HepG2 (cell line): ENCODE results near the gene INO80B. TPM values are rescaled to one million over a fixed set of nuclear protein-coding genes. Genes with fewer than 3 reads are reported as not detected.

Experiments used
- ADNP ChIP-seq: sonication (generic); formaldehyde crosslinking; IDR thresholded peaks from 2 replicates; pipeline ENCODE4 v1.4.0; 2020; ENCODE audit warnings: missing genetic modification reagents
- ARNT2 ChIP-seq: sonication (generic); formaldehyde crosslinking; IDR thresholded peaks from 2 replicates; pipeline ENCODE4 v1.8.0; 2022; ENCODE audit warnings: mild to moderate bottlenecking, low read depth, missing genetic modification reagents, moderate library complexity
- ATF7-NPFF ChIP-seq: sonication (generic); formaldehyde crosslinking; IDR thresholded peaks from 2 replicates; pipeline ENCODE4 v1.8.1; 2023; ENCODE audit warnings: mild to moderate bottlenecking, low read depth, missing genetic modification reagents, moderate library complexity
- CERS6 ChIP-seq: sonication (generic); formaldehyde crosslinking; IDR thresholded peaks from 2 replicates; pipeline ENCODE4 v1.5.0; 2020; ENCODE audit warnings: missing genetic modification reagents
- CREBL2 ChIP-seq: sonication (generic); formaldehyde crosslinking; IDR thresholded peaks from 2 replicates; pipeline ENCODE4 v1.8.1; 2023; ENCODE audit warnings: missing genetic modification reagents, mild to moderate bottlenecking, borderline replicate concordance
- DNMT3B ChIP-seq: conservative IDR thresholded peaks from 2 replicates; pipeline ENCODE4 v1.6.1; 2016; ENCODE audit warnings: missing biosample characterization, control low read depth
- EP300 ChIP-seq, 3 experiments: sonication (generic) in 1 of 3; formaldehyde crosslinking in 1 of 3; IDR thresholded peaks; 2 replicates each; pipeline versions ENCODE4 v1.5.1 to v1.6.1; 2011 to 2020; ENCODE audit warnings: low read depth in 2 of 3, low read length in 2 of 3, borderline replicate concordance in 1 of 3, improper control_type of control experiment in 1 of 3, mild to moderate bottlenecking in 1 of 3, missing genetic modification reagents in 1 of 3, moderate library complexity in 1 of 3
- FOSL1 ChIP-seq: sonication (generic); formaldehyde crosslinking; IDR thresholded peaks from 2 replicates; pipeline ENCODE4 v1.9.0; 2021; ENCODE audit warnings: missing genetic modification reagents, borderline replicate concordance
- FOXP1 ChIP-seq, 2 experiments: fragments of 450-650 bp in 1 of 2; IDR thresholded peaks; 2 replicates each; pipeline ENCODE4 v1.6.1; 2017 to 2018; ENCODE audit warnings: antibody characterized with exemption in 1 of 2
- HES4 ChIP-seq: sonication (generic); formaldehyde crosslinking; IDR thresholded peaks from 2 replicates; pipeline ENCODE4 v1.9.0; 2021; ENCODE audit warnings: mild to moderate bottlenecking, missing genetic modification reagents, borderline replicate concordance
- MIXL1 ChIP-seq: IDR thresholded peaks from 2 replicates; pipeline ENCODE4 v1.6.1; 2016
- MLLT10 ChIP-seq: sonication (generic); formaldehyde crosslinking; IDR thresholded peaks from 2 replicates; pipeline ENCODE4 v1.4.0; 2020; ENCODE audit warnings: missing genetic modification reagents
- NFATC3 ChIP-seq: sonication (generic); formaldehyde crosslinking; IDR thresholded peaks from 2 replicates; pipeline ENCODE4 v1.5.1; 2020; ENCODE audit warnings: mild to moderate bottlenecking, missing genetic modification reagents
- PAWR ChIP-seq: sonication (generic); formaldehyde crosslinking; IDR thresholded peaks from 2 replicates; pipeline ENCODE4 v1.4.0; 2020; ENCODE audit warnings: missing genetic modification reagents, mild to moderate bottlenecking, borderline replicate concordance
- SP1 ChIP-seq, 2 experiments: fragments of 450-650 bp in 1 of 2; sonication (generic) in 1 of 2; formaldehyde crosslinking in 1 of 2; IDR thresholded peaks; 2 replicates each; pipeline versions ENCODE4 v1.4.0 to v1.6.1; 2016 to 2020; ENCODE audit warnings: missing genetic modification reagents in 1 of 2
- TEF ChIP-seq: sonication (generic); formaldehyde crosslinking; IDR thresholded peaks from 2 replicates; pipeline ENCODE4 v1.5.0; 2020; ENCODE audit warnings: missing genetic modification reagents
- TIGD3 ChIP-seq: sonication (generic); formaldehyde crosslinking; IDR thresholded peaks from 2 replicates; pipeline ENCODE4 v1.5.1; 2020; ENCODE audit warnings: mild to moderate bottlenecking, missing genetic modification reagents, borderline replicate concordance
- ZFP37 ChIP-seq: sonication (generic); formaldehyde crosslinking; IDR thresholded peaks from 2 replicates; pipeline ENCODE4 v1.4.0; 2020; ENCODE audit warnings: missing genetic modification reagents, borderline replicate concordance
- ZKSCAN1 ChIP-seq: fragments of 150-350 bp; IDR thresholded peaks from 2 replicates; pipeline ENCODE4 v1.6.1; 2014; ENCODE audit warnings: low read length
- ZNF10 ChIP-seq: sonication (generic); formaldehyde crosslinking; IDR thresholded peaks from 2 replicates; pipeline ENCODE4 v1.4.0; 2020; ENCODE audit warnings: mild to moderate bottlenecking, low read depth, missing genetic modification reagents, borderline replicate concordance
- ZNF207 ChIP-seq: fragments of 450-650 bp; IDR thresholded peaks from 2 replicates; pipeline ENCODE4 v1.6.1; 2016; ENCODE audit warnings: antibody characterized with exemption, borderline replicate concordance
- ZNF432 ChIP-seq: sonication (generic); formaldehyde crosslinking; IDR thresholded peaks from 2 replicates; pipeline ENCODE4 v1.5.0; 2020; ENCODE audit warnings: missing genetic modification reagents, mild to moderate bottlenecking, borderline replicate concordance
- ZNF660 ChIP-seq: sonication (generic); formaldehyde crosslinking; IDR thresholded peaks from 2 replicates; pipeline ENCODE4 v1.5.1; 2020; ENCODE audit warnings: mild to moderate bottlenecking, low read depth, missing genetic modification reagents, borderline replicate concordance
- ZNF768 ChIP-seq: sonication (generic); formaldehyde crosslinking; IDR thresholded peaks from 2 replicates; pipeline ENCODE4 v1.4.0; 2020; ENCODE audit warnings: missing genetic modification reagents
- ZNF879 ChIP-seq: sonication (generic); formaldehyde crosslinking; IDR thresholded peaks from 2 replicates; pipeline ENCODE4 v1.8.1; 2023; ENCODE audit warnings: missing genetic modification reagents
- polyA plus RNA-seq, 8 experiments: library from polyadenylated mRNA; depleted of rRNA in 3 of 8; stranded (reverse) in 7 of 8; unstranded in 1 of 8; fragments of >200 nt; fragmentation: Illumina TruSeq in 4 of 8; extraction: Trizol in 4 of 8; gene quantifications; 2 replicates each; pipeline versions ENCODE4 v1.2.1 to v1.2.3, GENCODE V29; 2011 to 2016; ENCODE audit warnings: low read depth in 4 of 8, missing spikeins in 1 of 8, mixed read lengths in 1 of 8; ENCODE audit not compliant: insufficient read depth in 1 of 8
- total RNA-seq, 5 experiments: library from RNA; depleted of rRNA; stranded (reverse); fragments of >200 nt; fragmentation: Illumina TruSeq; extraction: Trizol; gene quantifications; 2 replicates each; pipeline ENCODE4 v1.2.3, GENCODE V29; 2016; ENCODE audit warnings: low read depth in 1 of 5

The INO80B gene
- total and polyA plus RNA-seq, 2 of the 13 experiments (the other 11 are each of a cell fraction or from before 2014, with no cell fraction given): 6.2 to 14.5 TPM

- peak; percentile 71; the same call in 1 of the 2 replicates for TF ChIP-seq ZFP37 (CRISPR knock-in tag)
- TF ChIP-seq ATF7-NPFF: peak; percentile 82
- no peak for TF ChIP-seq ZNF660 (CRISPR knock-in tag)
- TF ChIP-seq TIGD3 (CRISPR knock-in tag): peak; percentile 74; the same call in 1 of the 2 replicates
- TF ChIP-seq FOXP1 (IDR thresholded peaks at IDR 0.05): no peak
- no peak; the same call in 1 of the 2 replicates for TF ChIP-seq FOXP1 (CRISPR knock-in tag; IDR thresholded peaks at IDR 0.05)
- no peak for TF ChIP-seq SP1 (IDR thresholded peaks at IDR 0.05)
- peak; percentile 13; the same call in 1 of the 2 replicates for TF ChIP-seq SP1 (CRISPR knock-in tag; IDR thresholded peaks at IDR 0.05)
- peak; percentile 95; the same call in 1 of the 2 replicates for TF ChIP-seq MIXL1 (CRISPR knock-in tag)
- no peak for TF ChIP-seq ZKSCAN1
- peak; percentile 70; the same call in 1 of the 2 replicates for TF ChIP-seq DNMT3B (CRISPR knock-in tag)
- no peak for TF ChIP-seq ZNF207
- peak; percentile 23; the same call in 1 of the 2 replicates for TF ChIP-seq ZNF879 (CRISPR knock-in tag)
- TF ChIP-seq ZNF432: 0 out of 2 replicates have a peak, but pooled peaks have one; percentile 77
- TF ChIP-seq HES4: peak; percentile 77; the same call in 1 of the 2 replicates
- peak; percentile 64; the same call in 1 of the 2 replicates for TF ChIP-seq NFATC3 (CRISPR knock-in tag)
- peak; percentile 13; the same call in 1 of the 2 replicates for TF ChIP-seq TEF (CRISPR knock-in tag)
- 0 out of 2 replicates have a peak, but pooled peaks have one; percentile 12 for TF ChIP-seq ADNP (CRISPR knock-in tag)
- 0 out of 2 replicates have a peak, but pooled peaks have one; percentile 42 for TF ChIP-seq CERS6 (CRISPR knock-in tag)
- TF ChIP-seq FOSL1 (CRISPR knock-in tag): no peak
- TF ChIP-seq MLLT10 (CRISPR knock-in tag): 0 out of 2 replicates have a peak, but pooled peaks have one; percentile 70
- TF ChIP-seq ZNF10 (CRISPR knock-in tag): no peak
- no peak for TF ChIP-seq EP300 (IDR thresholded peaks at IDR 0.05; ENCODE audit: low read depth in 2 of 2, low read length in 2 of 2)
- peak; percentile 59; the same call in 1 of the 2 replicates for TF ChIP-seq EP300 (CRISPR knock-in tag; IDR thresholded peaks at IDR 0.05; ENCODE audit: borderline replicate concordance)
- TF ChIP-seq CREBL2 (CRISPR knock-in tag): peak; percentile 32; the same call in 1 of the 2 replicates
- TF ChIP-seq ARNT2 (CRISPR knock-in tag): peak; percentile 86
- peak; percentile 91; the same call in 1 of the 2 replicates for TF ChIP-seq PAWR (CRISPR knock-in tag)
- peak; percentile 49; the same call in 1 of the 2 replicates for TF ChIP-seq ZNF768 (CRISPR knock-in tag)
These were observed 13.0 kb upstream of the INO80B start, which contains the start of gene RTKN (continued) for GRCh38 chr2:74441690-74442482.
